GM19455 (cell line): ENCODE measurements around the gene SLC4A8.

Experiments used
- ATAC-seq: cut with Tn5 transposase; IDR thresholded peaks from one replicate; pipeline ENCODE4 v1.9.1; 2021; ENCODE audit not compliant: unreplicated experiment

SLC4A8 gene

GRCh38 chr12:51395283-51396230 is 29.1 kb upstream of the SLC4A8 start:
- no peak for ATAC-seq

DNA sequence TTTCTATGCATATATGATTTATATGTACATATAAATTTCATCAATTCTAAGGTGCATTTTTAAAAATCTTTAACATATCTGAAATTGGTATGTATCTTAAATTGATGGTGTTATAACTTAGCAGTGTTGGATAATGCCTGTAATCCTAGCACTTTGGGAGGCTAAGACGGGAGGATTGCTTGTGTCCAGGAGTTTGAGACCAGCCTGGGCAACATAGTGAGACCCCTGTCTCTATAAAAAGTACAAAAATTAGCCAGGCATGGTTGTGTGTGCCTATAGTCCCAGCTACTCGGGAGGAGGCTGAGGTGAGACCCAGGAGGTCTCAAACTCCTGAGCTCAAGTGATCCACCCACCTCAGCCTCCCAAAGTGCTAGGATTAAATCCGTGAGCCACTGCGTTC is 27.0 kb upstream of the SLC4A8 start:
- no peak for ATAC-seq

DNA sequence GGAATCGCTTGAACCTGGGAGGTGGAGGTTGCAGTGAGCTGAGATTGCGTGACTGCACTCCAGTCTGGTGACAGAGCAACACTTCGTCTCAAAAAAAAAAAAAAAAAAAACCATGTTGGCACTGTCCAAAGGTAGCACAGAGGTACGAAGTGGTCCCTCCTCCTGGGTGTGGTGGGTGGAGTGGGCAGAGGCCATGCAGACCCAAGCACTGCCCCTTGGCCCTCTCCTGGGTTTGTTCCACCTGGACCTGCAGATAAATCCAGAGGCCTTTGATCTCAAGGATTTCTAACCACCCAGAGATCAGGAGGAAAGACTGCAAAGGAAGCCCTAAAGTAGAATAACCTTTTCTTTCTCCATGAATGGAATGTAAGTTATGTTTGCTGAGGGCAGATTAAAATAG is 24.7 kb upstream of the SLC4A8 start:
- no peak for ATAC-seq

GRCh38 chr12:51401020-51401419 is 23.6 kb upstream of the SLC4A8 start:
- no peak for ATAC-seq

GRCh38 chr12:51401486-51401885 is 23.1 kb upstream of the SLC4A8 start:
- ATAC-seq = no peak

DNA sequence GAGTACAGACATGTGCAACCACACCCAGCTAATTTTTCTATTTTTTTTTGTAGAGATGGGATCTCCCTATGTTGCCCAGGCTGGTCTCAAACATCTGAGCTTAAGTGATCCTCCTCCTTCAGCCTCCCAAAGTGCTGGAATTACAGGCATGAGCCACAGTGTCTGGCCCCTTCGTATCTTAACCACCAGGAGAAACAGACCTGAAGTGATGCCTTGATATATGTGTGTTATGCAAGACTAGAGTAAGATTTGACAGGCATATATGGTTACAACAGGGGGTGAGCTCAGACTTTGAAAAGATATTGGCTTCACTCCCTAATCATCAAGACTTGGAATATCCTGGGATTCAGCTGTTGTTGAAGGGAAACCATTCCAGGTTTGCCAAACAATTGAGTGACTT is 22.7 kb upstream of the SLC4A8 start:
- no peak for ATAC-seq

DNA sequence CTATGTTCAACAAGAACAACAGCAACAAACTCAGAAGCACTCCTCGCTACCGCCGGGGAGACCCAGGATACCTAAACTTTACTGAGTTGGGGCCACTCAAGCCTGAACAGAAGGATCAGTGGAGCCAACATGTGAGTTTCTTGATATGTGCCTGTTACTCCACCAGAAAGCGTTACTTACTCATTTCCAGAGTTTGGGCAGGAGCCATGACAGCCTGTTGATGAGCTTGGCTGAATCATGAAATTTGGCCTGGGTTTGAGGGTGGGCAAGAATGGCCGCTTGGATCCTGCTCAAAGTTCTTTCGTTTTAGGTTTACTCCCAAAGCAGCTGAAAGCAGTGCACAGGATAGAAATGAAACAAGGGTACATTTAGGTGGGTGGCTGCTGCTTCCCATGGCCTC is 21.5 kb upstream of the SLC4A8 start:
- no peak for ATAC-seq

GRCh38 chr12:51403681-51404136 is 20.9 kb upstream of the SLC4A8 start:
- no peak for ATAC-seq

DNA sequence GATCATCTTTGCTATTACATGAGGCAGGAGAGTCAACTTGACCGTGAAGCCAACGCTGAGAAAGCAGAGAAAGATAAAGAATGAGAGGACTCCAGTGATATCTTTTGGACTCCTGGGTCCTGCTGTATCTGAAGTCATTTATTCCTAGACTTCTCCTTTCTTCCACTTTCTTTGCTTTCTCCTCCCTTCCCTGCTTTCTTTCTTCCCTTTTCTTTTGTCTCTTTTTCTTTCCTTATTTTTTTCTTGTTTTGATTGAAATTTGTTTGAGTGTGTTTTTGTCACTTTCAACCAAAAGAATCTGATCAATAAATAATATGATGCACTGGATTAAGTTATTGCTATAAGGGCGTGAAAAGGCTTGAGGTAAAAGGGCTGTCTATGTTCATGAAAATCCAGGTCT is 20.0 kb upstream of the SLC4A8 start:
- no peak for ATAC-seq

DNA sequence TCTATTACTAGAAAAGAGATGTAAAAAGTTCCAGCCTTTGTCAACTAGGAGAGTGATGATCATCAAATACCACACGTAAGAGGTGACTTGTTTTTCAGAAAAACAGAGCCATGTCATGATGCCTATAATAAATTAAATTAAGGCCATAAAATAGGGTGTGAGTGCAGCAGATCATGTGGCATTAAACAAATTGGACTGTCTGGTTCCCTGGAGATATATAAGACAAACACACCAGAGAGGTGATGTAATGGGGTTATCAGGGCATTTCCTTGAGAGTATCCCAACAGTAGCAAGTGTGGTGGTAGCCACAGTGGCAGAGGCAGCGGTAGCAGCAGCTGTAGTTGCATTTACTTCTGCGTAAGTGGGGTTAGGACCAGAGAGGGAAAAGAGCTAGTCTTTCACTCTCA is 18.8 kb upstream of the SLC4A8 start:
- no peak for ATAC-seq

DNA sequence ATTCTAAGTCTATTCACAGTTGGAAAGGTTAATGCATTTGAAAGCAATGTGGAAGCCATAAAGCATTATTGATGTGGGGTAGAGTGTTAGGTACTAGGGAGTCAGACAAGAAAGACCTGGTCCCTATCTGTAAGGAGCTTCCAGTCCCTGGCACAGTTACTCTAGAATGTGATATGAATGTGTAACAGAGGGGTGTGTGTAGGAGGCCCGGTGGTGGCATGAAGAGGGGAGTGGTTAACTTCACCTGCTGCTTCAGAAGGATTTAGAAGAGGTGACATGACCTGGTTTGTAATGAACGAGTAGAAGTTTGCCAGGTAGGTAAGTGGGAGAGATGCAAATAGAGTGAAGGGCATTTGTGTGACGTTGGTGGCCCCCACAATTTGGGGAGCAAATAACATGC is 18.3 kb upstream of the SLC4A8 start:
- ATAC-seq = no peak

- no peak for ATAC-seq
Observed at GRCh38 chr12:51406859-51407258, 17.8 kb upstream of the SLC4A8 start.

- ATAC-seq = no peak
Observed at GRCh38 chr12:51407604-51408003, 17.0 kb upstream of the SLC4A8 start.

DNA sequence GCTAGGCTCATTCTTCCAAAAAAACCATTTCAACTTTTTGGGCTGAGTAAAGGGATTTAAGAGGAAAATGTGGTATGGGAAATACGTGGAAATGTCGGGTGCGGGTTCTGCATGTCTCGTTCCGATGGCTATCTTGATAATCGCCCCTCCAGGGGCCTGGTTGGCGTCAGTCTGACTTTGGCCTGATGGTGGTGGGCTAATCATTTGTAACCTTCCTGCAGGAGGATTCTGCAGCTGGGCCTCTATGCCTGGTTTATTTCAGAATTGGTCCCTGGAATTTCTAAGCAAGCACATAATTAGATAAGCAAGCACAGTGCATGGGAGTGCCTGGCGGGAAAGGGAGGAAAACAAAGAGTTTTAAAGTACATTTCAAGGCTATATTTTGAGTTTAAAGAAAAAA is 14.8 kb upstream of the SLC4A8 start:
- no peak for ATAC-seq

- ATAC-seq = no peak
Observed at GRCh38 chr12:51413149-51413548, 11.5 kb upstream of the SLC4A8 start.

DNA sequence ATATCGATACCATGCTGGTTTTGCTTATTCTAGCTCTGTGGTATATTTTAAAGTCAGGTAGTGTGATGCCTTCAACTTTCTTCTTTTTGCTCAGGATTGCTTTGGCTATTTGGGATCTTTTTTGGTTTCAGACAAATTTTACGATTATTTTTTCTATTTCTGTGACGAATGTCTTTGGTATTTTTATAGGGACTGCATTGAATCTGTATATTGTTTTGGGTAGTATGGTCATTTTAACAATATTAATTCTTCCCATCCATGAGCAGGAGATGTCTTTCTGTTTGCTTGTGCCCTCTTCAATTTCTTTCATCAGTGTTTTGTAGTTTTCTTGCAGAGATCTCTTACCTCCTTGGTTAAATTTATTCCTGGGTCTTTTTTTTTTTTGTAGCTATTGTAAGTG is 10.8 kb upstream of the SLC4A8 start:
- ATAC-seq = no peak

GRCh38 chr12:51415931-51416330 is 8.7 kb upstream of the SLC4A8 start:
- no peak for ATAC-seq

DNA sequence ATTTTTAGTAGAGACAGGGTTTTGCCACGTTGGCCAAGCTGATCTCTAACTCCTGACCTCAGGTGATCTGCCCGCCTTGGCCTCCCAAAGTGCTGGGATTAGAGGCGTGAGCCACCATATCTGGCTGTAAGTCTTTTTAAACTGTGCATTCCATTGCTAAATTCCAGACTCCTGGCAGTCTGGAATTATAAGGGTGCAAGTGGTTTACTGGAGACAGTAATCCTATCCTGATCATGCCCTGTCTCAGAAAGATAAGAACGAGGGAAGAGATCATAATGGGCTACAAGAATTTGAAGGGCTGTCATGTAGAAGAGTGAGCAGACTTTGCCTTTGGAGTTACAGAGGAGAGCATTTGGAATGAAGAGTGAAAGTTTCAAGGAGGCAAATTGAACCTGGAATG is 6.8 kb upstream of the SLC4A8 start:
- ATAC-seq = no peak

DNA sequence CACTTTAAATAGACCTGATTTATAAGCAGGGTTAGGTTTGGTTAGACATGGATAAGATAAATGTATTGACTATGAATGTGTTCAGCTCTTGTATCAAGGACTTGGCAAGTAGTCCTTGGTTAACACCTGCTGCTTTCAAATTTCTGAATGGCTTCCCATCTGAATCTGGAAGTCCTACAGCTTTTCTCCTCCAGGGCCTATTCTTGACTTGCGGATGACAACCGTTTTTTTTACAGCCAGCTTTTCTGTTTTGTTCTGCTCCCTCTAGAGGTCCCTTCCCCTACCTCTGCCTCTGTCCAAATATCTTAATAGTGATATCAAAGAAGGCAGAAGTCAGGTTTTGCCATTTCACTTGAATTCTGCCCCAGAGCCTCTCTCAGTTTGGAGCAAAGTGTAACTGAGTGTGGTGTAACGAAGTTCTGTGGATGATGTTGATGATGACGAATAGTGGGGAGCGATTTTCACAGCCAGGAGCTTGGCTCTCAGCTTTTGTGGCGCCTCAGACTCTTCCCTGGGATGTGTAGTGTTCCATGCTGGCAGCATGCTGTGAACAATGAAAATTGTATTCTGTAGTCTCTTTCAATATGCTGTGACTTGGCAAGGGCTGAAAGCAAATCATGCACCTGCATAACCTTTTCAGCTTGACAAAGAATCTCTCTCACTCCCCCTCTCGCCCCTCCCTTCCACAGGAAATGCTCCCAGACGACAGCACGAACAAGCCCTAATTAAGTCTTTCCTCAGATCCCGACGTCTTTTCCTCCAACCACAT is 5.0 kb upstream of the SLC4A8 start:
- no peak for ATAC-seq

- ATAC-seq = no peak
Observed at GRCh38 chr12:51421266-51421884, 3.3 kb upstream of the SLC4A8 start.

- no peak for ATAC-seq
Observed at GRCh38 chr12:51424094-51424661, 453 bp upstream of the SLC4A8 start.
